H9 (cell line): Measurements from ENCODE around the gene TAS2R46. TPM values are rescaled to one million over a fixed set of nuclear protein-coding genes. Genes with fewer than 3 reads are reported as not detected.

Experiments
- DNase-seq: peaks from one replicate; pipeline ENCODE4 v3.0.0-alpha.2; 2017
- H2AFZ ChIP-seq: one replicate; pipeline ENCODE4 v1.6.1; 2013; ENCODE audit warnings: mild to moderate bottlenecking, low read length, control low read depth, moderate library complexity
- H2AK5ac ChIP-seq: 2 replicates; pipeline ENCODE4 v1.6.1; 2013; ENCODE audit warnings: low read length, control low read depth, mixed read lengths; ENCODE audit not compliant: insufficient read length
- H2BK120ac ChIP-seq: one replicate; pipeline ENCODE4 v1.6.1; 2013; ENCODE audit warnings: low read depth, mild to moderate bottlenecking, low read length, control low read depth, inconsistent platforms; ENCODE audit not compliant: poor library complexity, severe bottlenecking
- H2BK12ac ChIP-seq: 2 replicates; pipeline ENCODE4 v1.6.1; 2013; ENCODE audit warnings: low read length, control low read depth, mixed read lengths, low read depth; ENCODE audit not compliant: insufficient read length
- H2BK15ac ChIP-seq: 2 replicates; pipeline ENCODE4 v1.6.1; 2013; ENCODE audit warnings: low read depth, low read length, control low read depth
- H2BK20ac ChIP-seq: one replicate; pipeline ENCODE4 v1.6.1; 2013; ENCODE audit warnings: low read depth, mild to moderate bottlenecking, low read length, control low read depth, inconsistent platforms; ENCODE audit not compliant: poor library complexity, severe bottlenecking
- H2BK5ac ChIP-seq: 2 replicates; pipeline ENCODE4 v1.6.1; 2013; ENCODE audit warnings: low read length, control low read depth, mixed read lengths; ENCODE audit not compliant: insufficient read length
- H3K14ac ChIP-seq: 2 replicates; pipeline ENCODE4 v1.6.1; 2013; ENCODE audit warnings: low read length, control low read depth; ENCODE audit not compliant: insufficient read depth
- H3K18ac ChIP-seq: 2 replicates; pipeline ENCODE4 v1.6.1; 2013; ENCODE audit warnings: low read depth, mild to moderate bottlenecking, mixed read lengths, low read length, control low read depth; ENCODE audit not compliant: insufficient read length
- H3K23ac ChIP-seq: 2 replicates; pipeline ENCODE4 v1.6.1; 2013; ENCODE audit warnings: low read length, control low read depth, mixed read lengths, low read depth; ENCODE audit not compliant: insufficient read length
- H3K23me2 ChIP-seq: 2 replicates; pipeline ENCODE4 v1.6.1; 2013; ENCODE audit warnings: low read depth, mild to moderate bottlenecking, mixed read lengths, low read length, control low read depth; ENCODE audit not compliant: insufficient read length, poor library complexity, severe bottlenecking
- H3K27ac ChIP-seq: 2 replicates; pipeline ENCODE4 v1.5.1; 2013; ENCODE audit warnings: low read length, control low read depth, mixed read lengths, low read depth; ENCODE audit not compliant: insufficient read length
- H3K27me3 ChIP-seq: 2 replicates; pipeline ENCODE4 v1.6.1; 2013; ENCODE audit warnings: low read length, control low read depth, inconsistent platforms; ENCODE audit not compliant: insufficient read depth
- H3K4ac ChIP-seq: 2 replicates; pipeline ENCODE4 v1.6.1; 2013; ENCODE audit warnings: low read depth, mild to moderate bottlenecking, control low read depth, inconsistent platforms, low read length, moderate library complexity
- H3K4me1 ChIP-seq: 2 replicates; pipeline ENCODE4 v1.6.1; 2013; ENCODE audit warnings: low read length, control low read depth, inconsistent platforms; ENCODE audit not compliant: insufficient read depth
- H3K4me2 ChIP-seq: 2 replicates; pipeline ENCODE4 v1.6.1; 2013; ENCODE audit warnings: low read length, control low read depth, mixed read lengths; ENCODE audit not compliant: insufficient read length, insufficient read depth
- H3K56ac ChIP-seq: 2 replicates; pipeline ENCODE4 v1.6.1; 2013; ENCODE audit warnings: low read depth, mild to moderate bottlenecking, mixed read lengths, low read length, control low read depth; ENCODE audit not compliant: insufficient read length
- H3K79me1 ChIP-seq: 2 replicates; pipeline ENCODE4 v1.6.1; 2013; ENCODE audit warnings: low read depth, mild to moderate bottlenecking, moderate library complexity, low read length, control low read depth, inconsistent platforms; ENCODE audit not compliant: insufficient read depth, poor library complexity, severe bottlenecking
- H3K79me2 ChIP-seq: 2 replicates; pipeline ENCODE4 v1.6.1; 2013; ENCODE audit warnings: low read length, control low read depth, inconsistent platforms; ENCODE audit not compliant: insufficient read depth
- H3K9ac ChIP-seq: 2 replicates; pipeline ENCODE4 v1.6.1; 2013; ENCODE audit warnings: low read length, control low read depth, mixed read lengths; ENCODE audit not compliant: insufficient read length; ENCODE audit errors: extremely low read depth
- H3K9me3 ChIP-seq: one replicate; pipeline ENCODE4 v1.6.1; 2013; ENCODE audit warnings: low read depth, low read length, inconsistent platforms; ENCODE audit not compliant: control insufficient read depth
- H3T11ph ChIP-seq: one replicate; pipeline ENCODE4 v1.6.1; 2013; ENCODE audit warnings: mild to moderate bottlenecking, low read length, control low read depth, inconsistent platforms
- H4K20me1 ChIP-seq: one replicate; pipeline ENCODE4 v1.6.1; 2013; ENCODE audit not compliant: control insufficient read depth, insufficient read length, insufficient read depth
- H4K5ac ChIP-seq: 2 replicates; pipeline ENCODE4 v1.6.1; 2013; ENCODE audit warnings: low read depth, mild to moderate bottlenecking, mixed read lengths, low read length, control low read depth; ENCODE audit not compliant: insufficient read length
- H4K8ac ChIP-seq: replicated peaks from 2 replicates; pipeline ENCODE4 v1.6.1; 2013; ENCODE audit warnings: low read length, control low read depth, mixed read lengths, low read depth; ENCODE audit not compliant: insufficient read length
- H4K91ac ChIP-seq: 2 replicates; pipeline ENCODE4 v1.6.1; 2013; ENCODE audit warnings: low read depth, mild to moderate bottlenecking, moderate library complexity, mixed read lengths, low read length, control low read depth; ENCODE audit not compliant: insufficient read length
- H3K27ac Mint-ChIP-seq, 3 experiments: 2 replicates in 2 of 3; 3 replicates in 1 of 3; pipeline ENCODE4 v1.8.0; 2020 to 2021; ENCODE audit warnings: mixed read lengths in 3 of 3, mild to moderate bottlenecking in 1 of 3, moderate library complexity in 1 of 3
- H3K27me3 Mint-ChIP-seq: 2 replicates; pipeline ENCODE4 v1.8.0; 2021; ENCODE audit warnings: low read depth, mild to moderate bottlenecking, moderate library complexity, mixed read lengths
- H3K36me3 Mint-ChIP-seq, 3 experiments: 2 replicates in 2 of 3; 3 replicates in 1 of 3; pipeline ENCODE4 v1.8.0; 2020 to 2021; ENCODE audit warnings: low read depth in 3 of 3, mixed read lengths in 3 of 3; ENCODE audit not compliant: insufficient read depth in 1 of 3
- H3K4me1 Mint-ChIP-seq, 2 experiments: 2 replicates each; pipeline ENCODE4 v1.8.0; 2020; ENCODE audit warnings: mixed read lengths in 2 of 2
- H3K4me3 Mint-ChIP-seq, 2 experiments: 2 replicates in 1 of 2; 3 replicates in 1 of 2; pipeline ENCODE4 v1.8.0; 2020 to 2021; ENCODE audit warnings: mild to moderate bottlenecking in 2 of 2, mixed read lengths in 2 of 2, moderate library complexity in 1 of 2
- H3K9me3 Mint-ChIP-seq, 2 experiments: 2 replicates in 1 of 2; 3 replicates in 1 of 2; pipeline ENCODE4 v1.8.0; 2020; ENCODE audit warnings: mild to moderate bottlenecking in 2 of 2, mixed read lengths in 2 of 2, moderate library complexity in 1 of 2
- CTCF ChIP-seq: fragments of 200-600 bp; sonication (generic); conservative IDR thresholded peaks from 3 replicates; pipeline ENCODE4 v1.8.0; 2021; ENCODE audit warnings: antibody characterized with exemption, mild to moderate bottlenecking
- WGBS: extraction: QIAGEN DNeasy Blood & Tissue Kit; methylation state at CpG from one replicate; pipeline ENCODE4 v1.1.7; 2013; ENCODE audit warnings: missing lambda C conversion rate, low lambda C conversion rate, mixed read lengths; ENCODE audit not compliant: insufficient read length; ENCODE audit errors: extremely low coverage; 5-methylcytosine and 5-hydroxymethylcytosine counted together
- total RNA-seq: library from RNA; stranded (reverse); gene quantifications from 2 replicates; pipeline ENCODE4 v1.2.1, GENCODE V29; 2021

Gene TAS2R46
- total RNA-seq, 1 experiment from 2014 or later, result 1.2 TPM

- no peaks in the 10 kb centered on the region for H3K23me2 ChIP-seq
- no peaks in the 10 kb centered on the region for H3K9me3 ChIP-seq
- no peak within 1 kb of the TSS for H3K23ac ChIP-seq
- no peak within 1 kb of the TSS for H3K18ac ChIP-seq
- DNase-seq, result no peak
- no peak within 1 kb of the TSS for H3K14ac ChIP-seq
- H4K8ac ChIP-seq, result no peak within 1 kb of the TSS
- Mint-ChIP-seq H3K27ac (no peak within 1 kb of the TSS), H3K27me3 (no peaks in the 10 kb centered on the region), H3K4me3 (no peak within 1 kb of the TSS), H3K9me3 (no peaks in the 10 kb centered on the region), H3K36me3 (peaks cover 0 to 6% (median 0%) of the 10 kb centered on the region in 3 experiments; a peak in 3 of 7 replicates), H3K4me1 (no peaks in the 10 kb centered on the region)
- no peak within 1 kb of the TSS for H3K27ac ChIP-seq
- no peak within 1 kb of the TSS for H2BK120ac ChIP-seq
- no peak within 1 kb of the TSS for H2AK5ac ChIP-seq
- no peaks in the 10 kb centered on the region for H3K79me2 ChIP-seq
- no peak within 1 kb of the TSS for H3K56ac ChIP-seq
- H2BK5ac ChIP-seq, result no peak within 1 kb of the TSS
- H2AFZ ChIP-seq, result no peak within 1 kb of the TSS
- H4K5ac ChIP-seq, result no peak within 1 kb of the TSS
- no peaks in the 10 kb centered on the region for H3K79me1 ChIP-seq
- H2BK20ac ChIP-seq, result no peak within 1 kb of the TSS
- H2BK15ac ChIP-seq, result no peak within 1 kb of the TSS
- no CpG with 5 or more reads among the region's 6 CpGs for WGBS
- H3K9ac ChIP-seq, result no peak within 1 kb of the TSS
- H3K4me2 ChIP-seq, result no peak within 1 kb of the TSS
- no peak within 1 kb of the TSS for H4K91ac ChIP-seq
- H2BK12ac ChIP-seq, result no peak within 1 kb of the TSS
- H3K27me3 ChIP-seq, result no peaks in the 10 kb centered on the region
- H3T11ph ChIP-seq, result no peak within 1 kb of the TSS
- no peak within 1 kb of the TSS for H3K4ac ChIP-seq
- no peak for TF ChIP-seq CTCF
- H4K20me1 ChIP-seq, result no peaks in the 10 kb centered on the region
- no peaks in the 10 kb centered on the region for H3K4me1 ChIP-seq
These were observed 30.0 kb upstream of the TAS2R46 start, which contains the start of gene TAS2R43 for GRCh38 chr12:11092128-11092527. Gene TAS2R43 (minus strand): TSS chr12:11092313. CDS start chr12:11092229, 84 bp downstream.
